WTC11 (cell line): Measurements from ENCODE around the gene ANKRD1.

ENCODE experiments used
- ARID4B ChIP-seq: sonication (generic); formaldehyde crosslinking; IDR thresholded peaks from 2 replicates; pipeline ENCODE4 v1.8.0; 2023; ENCODE audit warnings: missing genetic modification reagents, mild to moderate bottlenecking, borderline replicate concordance
- ATF2 ChIP-seq: sonication (generic); formaldehyde crosslinking; IDR thresholded peaks from 2 replicates; pipeline ENCODE4 v1.8.1; 2022; ENCODE audit warnings: low read depth, missing genetic modification reagents, borderline replicate concordance
- ATF3 ChIP-seq: sonication (generic); formaldehyde crosslinking; conservative IDR thresholded peaks from 2 replicates; pipeline ENCODE4 v1.8.1; 2022; ENCODE audit warnings: mild to moderate bottlenecking, missing genetic modification reagents
- CTCF ChIP-seq: fragments of 200-600 bp; IDR thresholded peaks from 2 replicates; pipeline ENCODE4 v1.8.0; 2022; ENCODE audit warnings: antibody characterized with exemption
- ESRRA ChIP-seq: sonication (generic); formaldehyde crosslinking; IDR thresholded peaks from 2 replicates; pipeline ENCODE4 v1.8.1; 2022; ENCODE audit warnings: mild to moderate bottlenecking, missing genetic modification reagents, borderline replicate concordance
- FOXJ3 ChIP-seq: sonication (generic); formaldehyde crosslinking; IDR thresholded peaks from 2 replicates; pipeline ENCODE4 v1.9.0; 2021; ENCODE audit warnings: missing genetic modification reagents, mild to moderate bottlenecking, borderline replicate concordance
- GRHL2 ChIP-seq: fragments of 250-450 bp; sonication (Bioruptor Pico); IDR thresholded peaks from 2 replicates; pipeline ENCODE4 v1.8.0; 2022; ENCODE audit warnings: mild to moderate bottlenecking, moderate library complexity; ENCODE audit not compliant: insufficient replicate concordance, severe bottlenecking
- MAX ChIP-seq: sonication (generic); formaldehyde crosslinking; IDR thresholded peaks from 2 replicates; pipeline ENCODE4 v1.8.0; 2022; ENCODE audit warnings: mild to moderate bottlenecking, missing genetic modification reagents
- NFYB ChIP-seq: sonication (generic); formaldehyde crosslinking; conservative IDR thresholded peaks from 2 replicates; pipeline ENCODE4 v1.8.0; 2022; ENCODE audit warnings: low read depth, missing genetic modification reagents
- USF2 ChIP-seq: sonication (generic); formaldehyde crosslinking; IDR thresholded peaks from 2 replicates; pipeline ENCODE4 v1.8.1; 2023; ENCODE audit warnings: mild to moderate bottlenecking, missing genetic modification reagents, moderate library complexity

GRCh38 chr10:90967865-90968264 lies 47.0 kb upstream of the ANKRD1 start:
- TF ChIP-seq CTCF (no peak), ESRRA (no peak), FOXJ3 (CRISPR knock-in tag) (no peak), ARID4B (CRISPR knock-in tag) (no peak), MAX (no peak), NFYB (CRISPR knock-in tag) (no peak), USF2 (CRISPR knock-in tag) (no peak), GRHL2 (CRISPR knock-in tag) (no peak), ATF2 (no peak), ATF3 (CRISPR knock-in tag) (no peak)
